WTC11 (cell line): Measurements from ENCODE around the gene SPEM2.

Experiments
- CREM ChIP-seq: sonication (generic); formaldehyde crosslinking; IDR thresholded peaks from 2 replicates; pipeline ENCODE4 v1.8.1; 2022; ENCODE audit warnings: mild to moderate bottlenecking, missing genetic modification reagents, moderate library complexity
- ELF4 ChIP-seq: sonication (generic); formaldehyde crosslinking; IDR thresholded peaks from 2 replicates; pipeline ENCODE4 v1.8.1; 2022; ENCODE audit warnings: low read depth, mild to moderate bottlenecking, moderate library complexity, missing genetic modification reagents
- ETV6 ChIP-seq: sonication (generic); formaldehyde crosslinking; IDR thresholded peaks from 2 replicates; pipeline ENCODE4 v1.8.1; 2022; ENCODE audit warnings: mild to moderate bottlenecking, missing genetic modification reagents
- FOXJ3 ChIP-seq: sonication (generic); formaldehyde crosslinking; IDR thresholded peaks from 2 replicates; pipeline ENCODE4 v1.9.0; 2021; ENCODE audit warnings: missing genetic modification reagents, mild to moderate bottlenecking, borderline replicate concordance
- FOXP4 ChIP-seq: sonication (generic); formaldehyde crosslinking; IDR thresholded peaks from 2 replicates; pipeline ENCODE4 v1.8.0; 2022; ENCODE audit warnings: mild to moderate bottlenecking, missing genetic modification reagents
- TEAD4 ChIP-seq: sonication (generic); formaldehyde crosslinking; IDR thresholded peaks from 2 replicates; pipeline ENCODE4 v1.8.0; 2022; ENCODE audit warnings: mild to moderate bottlenecking, missing genetic modification reagents
- TF ChIP-seq, protein P1 (sequence below): fragments of 200-600 bp; IDR thresholded peaks from 2 replicates; pipeline ENCODE4 v1.8.0; 2022; ENCODE audit warnings: antibody characterized with exemption
- TF ChIP-seq, protein P2 (sequence below): fragments of 250-450 bp; sonication (Bioruptor Pico); conservative IDR thresholded peaks from 2 replicates; pipeline ENCODE4 v1.9.0; 2021; ENCODE audit warnings: mild to moderate bottlenecking

DNA sequence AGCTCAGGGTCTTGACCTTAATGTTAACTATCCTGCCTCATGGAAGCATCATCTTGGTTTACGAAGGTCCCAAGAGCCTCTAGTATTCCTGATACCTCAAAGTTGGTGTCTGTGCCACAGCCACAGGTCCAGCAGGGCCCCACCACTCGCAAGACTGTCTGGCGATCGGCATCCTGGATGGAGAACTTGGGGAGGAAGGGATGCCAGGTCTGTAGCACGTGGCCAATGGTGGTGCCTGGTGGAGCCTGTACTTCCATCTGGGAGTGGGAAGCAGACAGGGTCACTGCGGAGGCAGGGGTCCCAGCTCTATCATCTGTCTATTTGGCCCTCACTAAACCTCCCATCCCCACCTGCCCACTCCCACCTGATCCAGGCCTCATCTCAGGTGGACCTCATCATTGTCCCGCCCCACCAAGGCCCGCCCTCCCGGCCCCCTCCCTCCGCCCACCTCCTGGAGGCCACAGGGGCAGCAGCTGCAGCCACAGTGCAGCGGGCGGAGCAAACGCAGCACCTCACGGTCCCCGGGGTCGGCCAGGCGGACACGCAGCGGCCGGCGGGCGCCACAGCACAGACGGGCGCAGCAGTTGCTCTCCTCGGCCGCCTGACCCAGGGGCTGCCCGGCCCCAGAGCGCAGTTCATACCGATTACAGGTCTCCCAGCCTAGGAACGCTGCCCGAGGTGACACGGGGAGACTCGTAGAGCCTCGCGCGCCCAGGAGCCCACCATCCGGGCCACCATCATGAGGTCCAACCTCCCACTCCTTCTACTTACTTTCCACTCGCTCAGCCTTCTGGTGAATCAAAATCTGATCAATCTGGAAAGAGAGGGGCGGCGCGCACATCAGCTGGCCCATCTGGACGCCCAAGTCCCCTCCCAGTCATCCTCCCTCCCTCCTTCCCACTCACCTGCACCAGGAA lies 32.5 kb upstream of the SPEM2 start:
- TF ChIP-seq ELF4 (no peak), FOXJ3 (CRISPR knock-in tag) (no peak), TEAD4 (no peak), CREM (CRISPR knock-in tag) (no peak), FOXP4 (CRISPR knock-in tag) (no peak), ETV6 (CRISPR knock-in tag) (no peak)
- TF ChIP-seq, protein P1, sequence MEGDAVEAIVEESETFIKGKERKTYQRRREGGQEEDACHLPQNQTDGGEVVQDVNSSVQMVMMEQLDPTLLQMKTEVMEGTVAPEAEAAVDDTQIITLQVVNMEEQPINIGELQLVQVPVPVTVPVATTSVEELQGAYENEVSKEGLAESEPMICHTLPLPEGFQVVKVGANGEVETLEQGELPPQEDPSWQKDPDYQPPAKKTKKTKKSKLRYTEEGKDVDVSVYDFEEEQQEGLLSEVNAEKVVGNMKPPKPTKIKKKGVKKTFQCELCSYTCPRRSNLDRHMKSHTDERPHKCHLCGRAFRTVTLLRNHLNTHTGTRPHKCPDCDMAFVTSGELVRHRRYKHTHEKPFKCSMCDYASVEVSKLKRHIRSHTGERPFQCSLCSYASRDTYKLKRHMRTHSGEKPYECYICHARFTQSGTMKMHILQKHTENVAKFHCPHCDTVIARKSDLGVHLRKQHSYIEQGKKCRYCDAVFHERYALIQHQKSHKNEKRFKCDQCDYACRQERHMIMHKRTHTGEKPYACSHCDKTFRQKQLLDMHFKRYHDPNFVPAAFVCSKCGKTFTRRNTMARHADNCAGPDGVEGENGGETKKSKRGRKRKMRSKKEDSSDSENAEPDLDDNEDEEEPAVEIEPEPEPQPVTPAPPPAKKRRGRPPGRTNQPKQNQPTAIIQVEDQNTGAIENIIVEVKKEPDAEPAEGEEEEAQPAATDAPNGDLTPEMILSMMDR = no peak
- TF ChIP-seq, protein P2, sequence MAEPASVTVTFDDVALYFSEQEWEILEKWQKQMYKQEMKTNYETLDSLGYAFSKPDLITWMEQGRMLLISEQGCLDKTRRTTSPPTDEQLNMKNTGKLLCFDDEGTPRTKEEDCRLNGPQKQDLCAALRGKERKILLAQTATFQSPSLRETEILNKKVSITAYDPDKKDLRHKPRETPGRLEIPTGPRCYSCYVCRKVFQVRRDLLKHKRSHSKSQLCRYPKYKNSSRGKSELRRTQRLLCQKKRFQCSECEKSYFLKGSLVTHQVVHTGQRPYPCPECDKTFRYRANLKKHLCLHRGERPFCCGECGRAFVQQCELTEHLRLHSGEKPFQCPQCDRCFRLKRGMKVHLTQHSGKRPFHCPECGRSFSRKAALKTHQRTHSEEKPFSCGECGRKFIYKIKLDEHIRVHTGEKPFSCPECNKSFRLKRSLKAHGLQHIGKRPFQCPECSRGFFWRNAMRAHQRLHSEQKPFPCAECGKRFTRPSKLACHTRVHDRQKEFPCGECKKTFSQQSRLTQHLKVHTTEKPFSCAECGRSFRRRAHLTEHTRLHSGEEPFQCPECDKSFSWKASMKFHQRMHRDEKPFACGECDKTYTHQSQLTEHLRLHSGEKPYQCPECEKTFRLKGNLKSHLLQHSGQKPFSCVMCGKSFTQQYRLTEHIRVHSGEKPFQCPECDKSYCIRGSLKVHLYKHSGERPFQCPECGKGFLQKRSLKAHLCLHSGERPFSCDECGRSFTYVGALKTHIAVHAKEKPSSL (CRISPR knock-in tag) = no peak
